NB4 (cell line): ENCODE data around the gene BTBD9.

Experiments used
- MAX ChIP-seq: IDR thresholded peaks from 2 replicates; pipeline ENCODE4 v1.6.1; 2011; ENCODE audit warnings: low read depth, low read length
- MYC ChIP-seq: IDR thresholded peaks from 2 replicates; pipeline ENCODE4 v1.6.1; 2011; ENCODE audit warnings: low read depth, low read length
- POLR2A ChIP-seq: IDR thresholded peaks from 2 replicates; pipeline ENCODE4 v1.6.1; 2011; ENCODE audit warnings: mild to moderate bottlenecking; ENCODE audit not compliant: insufficient read length; ENCODE audit errors: extremely low read depth
- TF ChIP-seq, protein P1 (sequence below): IDR thresholded peaks from one replicate; pipeline ENCODE4 v1.5.1; 2012; ENCODE audit warnings: low read depth, low read length

DNA sequence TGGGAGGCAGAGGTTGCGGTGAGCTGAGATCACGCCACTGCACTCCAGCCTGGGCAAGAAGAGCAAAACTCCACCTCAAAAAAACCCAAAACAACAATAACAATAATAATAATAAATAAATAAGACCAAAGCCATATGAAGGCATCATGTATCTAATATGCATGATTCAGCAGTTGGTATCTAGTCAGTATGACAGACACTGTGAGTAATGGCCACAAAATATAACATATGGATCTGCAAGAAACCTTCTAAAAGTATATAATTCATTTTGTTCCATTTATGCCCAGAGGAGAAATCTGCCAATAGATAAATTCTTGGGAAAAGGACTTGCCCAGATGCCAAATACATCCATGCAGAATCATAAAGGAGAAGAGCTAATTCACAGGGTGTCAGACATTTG, 252.3 kb downstream of the BTBD9 start:
- TF ChIP-seq POLR2A (no peak), MAX (no peak), MYC (no peak)
- TF ChIP-seq, protein P1, sequence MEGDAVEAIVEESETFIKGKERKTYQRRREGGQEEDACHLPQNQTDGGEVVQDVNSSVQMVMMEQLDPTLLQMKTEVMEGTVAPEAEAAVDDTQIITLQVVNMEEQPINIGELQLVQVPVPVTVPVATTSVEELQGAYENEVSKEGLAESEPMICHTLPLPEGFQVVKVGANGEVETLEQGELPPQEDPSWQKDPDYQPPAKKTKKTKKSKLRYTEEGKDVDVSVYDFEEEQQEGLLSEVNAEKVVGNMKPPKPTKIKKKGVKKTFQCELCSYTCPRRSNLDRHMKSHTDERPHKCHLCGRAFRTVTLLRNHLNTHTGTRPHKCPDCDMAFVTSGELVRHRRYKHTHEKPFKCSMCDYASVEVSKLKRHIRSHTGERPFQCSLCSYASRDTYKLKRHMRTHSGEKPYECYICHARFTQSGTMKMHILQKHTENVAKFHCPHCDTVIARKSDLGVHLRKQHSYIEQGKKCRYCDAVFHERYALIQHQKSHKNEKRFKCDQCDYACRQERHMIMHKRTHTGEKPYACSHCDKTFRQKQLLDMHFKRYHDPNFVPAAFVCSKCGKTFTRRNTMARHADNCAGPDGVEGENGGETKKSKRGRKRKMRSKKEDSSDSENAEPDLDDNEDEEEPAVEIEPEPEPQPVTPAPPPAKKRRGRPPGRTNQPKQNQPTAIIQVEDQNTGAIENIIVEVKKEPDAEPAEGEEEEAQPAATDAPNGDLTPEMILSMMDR = no peak
